Mucosa of descending colon (tissue), 3 donors: ENCODE data around the gene SLC16A7. TPM values are rescaled to one million over a fixed set of nuclear protein-coding genes. Genes with fewer than 3 reads are reported as not detected.

Source experiments
- ATAC-seq: fragments of 200-7000 bp; cut with Tn5 transposase; one replicate; pipeline ENCODE4 v1.9.1; 2020; ENCODE audit warnings: mild to moderate bottlenecking, moderate library complexity
- DNase-seq, 3 donors: peaks; one replicate each; pipeline ENCODE4 v3.0.0-alpha.2; 2020
- H3K36me3 ChIP-seq: fragments of 200-600 bp; one replicate; pipeline ENCODE4 v1.8.0; 2021; ENCODE audit warnings: low read depth, mild to moderate bottlenecking
- H3K4me1 ChIP-seq: fragments of 200-600 bp; one replicate; pipeline ENCODE4 v1.8.0; 2021; ENCODE audit warnings: low read depth, mild to moderate bottlenecking
- H3K4me3 ChIP-seq: fragments of 200-600 bp; one replicate; pipeline ENCODE4 v1.8.0; 2021; ENCODE audit warnings: mild to moderate bottlenecking
- H3K9me3 ChIP-seq: fragments of 200-600 bp; one replicate; pipeline ENCODE4 v1.8.0; 2021; ENCODE audit warnings: mild to moderate bottlenecking
- intact Hi-C, 2 donors: fragments of 100-400 bp; cut with DNase I in 1 of 2; cut with micrococcal nuclease in 1 of 2; formaldehyde crosslinking; loops; one replicate each; pipeline versions ENCODE4 v1.11.0 to v1.11.1; 2022; cut with DNase I, micrococcal nuclease
- total RNA-seq, 3 donors: library from RNA; stranded (reverse); fragmentation: NEBNext Ultra II Directional in 2 of 3; extraction: Animal tissue kit (Norgen Biotek cat#: 25700) in 2 of 3; gene quantifications; one replicate each; pipeline versions ENCODE4 v1.2.1 to v1.2.4, GENCODE V29; 2021 to 2023
- TF ChIP-seq, protein P1 (sequence below): fragments of 200-600 bp; IDR thresholded peaks from one replicate; pipeline ENCODE4 v1.8.0; 2022; ENCODE audit warnings: antibody characterized with exemption, mild to moderate bottlenecking
- donor health status: DM: no; HTN: no; CAD: no; lungs with moderate emphysema.
- donor health status: DM: no; HTN: no; CAD: no.
- donor health status: DM: no; HTN: yes; CAD: no.

The SLC16A7 gene
- total RNA-seq, 3 donors from 2014 or later, result 8.6 to 10.8 (median 9.0) TPM

DNA sequence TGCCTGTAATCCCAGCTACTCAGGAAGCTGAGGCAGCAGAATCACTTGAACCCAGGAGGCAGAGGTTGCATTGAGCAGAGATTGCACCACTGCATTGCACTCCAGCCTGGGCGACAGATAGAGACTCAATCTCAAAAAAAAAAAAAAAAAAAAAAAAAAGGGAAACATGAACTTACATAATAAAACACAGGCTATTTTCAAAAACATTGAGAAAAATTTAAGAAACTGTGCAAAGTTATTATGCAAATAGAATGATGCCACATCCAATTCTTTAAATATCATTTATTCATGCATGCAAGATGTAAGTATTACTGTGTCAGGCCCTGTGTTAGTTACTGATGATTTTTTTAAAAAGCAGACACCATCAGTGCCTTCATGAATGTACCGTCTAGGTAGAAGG is 20.0 kb upstream of the SLC16A7 start:
- Histone ChIP-seq H3K36me3 (no peaks in the 10 kb centered on the region), H3K4me3 (no peak overlapping the region), H3K4me1 (no peaks in the 10 kb centered on the region), H3K9me3 (no peaks in the 10 kb centered on the region)
- TF ChIP-seq, protein P1, sequence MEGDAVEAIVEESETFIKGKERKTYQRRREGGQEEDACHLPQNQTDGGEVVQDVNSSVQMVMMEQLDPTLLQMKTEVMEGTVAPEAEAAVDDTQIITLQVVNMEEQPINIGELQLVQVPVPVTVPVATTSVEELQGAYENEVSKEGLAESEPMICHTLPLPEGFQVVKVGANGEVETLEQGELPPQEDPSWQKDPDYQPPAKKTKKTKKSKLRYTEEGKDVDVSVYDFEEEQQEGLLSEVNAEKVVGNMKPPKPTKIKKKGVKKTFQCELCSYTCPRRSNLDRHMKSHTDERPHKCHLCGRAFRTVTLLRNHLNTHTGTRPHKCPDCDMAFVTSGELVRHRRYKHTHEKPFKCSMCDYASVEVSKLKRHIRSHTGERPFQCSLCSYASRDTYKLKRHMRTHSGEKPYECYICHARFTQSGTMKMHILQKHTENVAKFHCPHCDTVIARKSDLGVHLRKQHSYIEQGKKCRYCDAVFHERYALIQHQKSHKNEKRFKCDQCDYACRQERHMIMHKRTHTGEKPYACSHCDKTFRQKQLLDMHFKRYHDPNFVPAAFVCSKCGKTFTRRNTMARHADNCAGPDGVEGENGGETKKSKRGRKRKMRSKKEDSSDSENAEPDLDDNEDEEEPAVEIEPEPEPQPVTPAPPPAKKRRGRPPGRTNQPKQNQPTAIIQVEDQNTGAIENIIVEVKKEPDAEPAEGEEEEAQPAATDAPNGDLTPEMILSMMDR, result no peak
- intact Hi-C loops, result no loop called here
- no peak for DNase-seq
- no peak for ATAC-seq

DNA sequence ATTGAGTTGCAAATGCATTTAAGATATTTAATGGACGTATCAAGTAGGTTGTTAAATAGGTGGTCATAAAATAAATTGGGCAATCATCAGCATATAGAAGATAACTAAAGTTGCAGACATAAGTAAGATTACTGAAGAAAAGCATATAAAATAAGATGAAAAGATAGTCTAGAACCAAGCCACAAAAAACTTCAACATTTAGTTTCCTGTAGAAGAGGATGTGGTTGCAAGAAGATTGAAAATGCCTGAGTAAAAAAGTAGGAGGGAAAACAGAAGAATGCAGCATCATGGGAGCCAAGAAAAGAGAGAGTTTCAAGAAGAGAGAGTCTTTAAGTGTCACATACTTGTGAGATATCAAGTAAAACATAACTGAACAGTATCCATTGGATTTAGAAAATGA is 17.6 kb upstream of the SLC16A7 start:
- no peak overlapping the region for H3K4me3 ChIP-seq
- H3K9me3 ChIP-seq, result no peaks in the 10 kb centered on the region
- no peak for DNase-seq
- TF ChIP-seq, protein P1, result no peak
- no peaks in the 10 kb centered on the region for H3K36me3 ChIP-seq
- H3K4me1 ChIP-seq, result no peaks in the 10 kb centered on the region
- no peak for ATAC-seq
- intact Hi-C loops, result no loop called here

DNA sequence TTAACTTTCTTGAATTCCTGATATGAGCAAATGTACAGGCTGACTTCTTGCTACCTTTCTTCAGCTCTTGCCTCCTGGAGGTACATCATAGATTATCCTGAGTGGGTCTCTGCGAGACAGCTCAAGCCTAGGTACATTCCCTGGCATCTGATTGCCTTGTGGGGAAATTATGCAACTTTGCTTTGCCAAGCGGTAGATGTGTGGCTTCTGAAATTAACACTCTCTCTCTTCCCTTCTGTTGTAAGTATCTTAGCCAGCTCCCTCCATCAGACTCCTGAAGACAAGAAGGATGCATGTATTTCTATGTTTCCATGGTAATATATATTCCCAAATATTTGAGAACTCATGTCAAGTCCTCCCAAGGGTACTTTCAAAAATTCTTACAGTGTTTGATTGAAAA is 16.2 kb upstream of the SLC16A7 start:
- DNase-seq (no peak), ATAC-seq (no peak)
- Histone ChIP-seq H3K9me3 (no peaks in the 10 kb centered on the region), H3K36me3 (no peaks in the 10 kb centered on the region), H3K4me1 (no peaks in the 10 kb centered on the region), H3K4me3 (no peak overlapping the region)
- TF ChIP-seq, protein P1, result no peak
- intact Hi-C loops, result no loop called here

DNA sequence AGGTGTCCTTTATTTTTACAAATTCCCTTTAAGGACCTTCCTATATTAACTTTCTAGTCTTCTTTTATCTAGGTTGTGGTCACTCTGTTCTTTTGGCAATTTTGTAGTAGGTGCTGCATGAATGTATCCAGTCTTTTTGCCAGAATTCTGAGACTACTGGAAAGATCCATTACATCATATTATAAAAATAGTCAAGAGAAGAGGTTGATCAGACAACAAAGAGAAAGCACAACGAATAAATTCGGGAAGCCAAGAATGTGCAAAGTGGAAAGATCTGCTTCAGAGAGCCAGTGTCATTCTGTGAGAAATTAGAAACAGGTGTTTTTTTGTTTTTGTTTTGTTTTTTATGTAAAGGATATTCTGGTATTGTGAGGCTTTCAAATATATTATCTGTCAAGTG is 15.8 kb upstream of the SLC16A7 start:
- Histone ChIP-seq H3K4me1 (no peaks in the 10 kb centered on the region), H3K9me3 (no peaks in the 10 kb centered on the region), H3K4me3 (no peak overlapping the region), H3K36me3 (no peaks in the 10 kb centered on the region)
- TF ChIP-seq, protein P1, result no peak
- intact Hi-C loops, result no loop called here
- no peak for DNase-seq
- no peak for ATAC-seq

DNA sequence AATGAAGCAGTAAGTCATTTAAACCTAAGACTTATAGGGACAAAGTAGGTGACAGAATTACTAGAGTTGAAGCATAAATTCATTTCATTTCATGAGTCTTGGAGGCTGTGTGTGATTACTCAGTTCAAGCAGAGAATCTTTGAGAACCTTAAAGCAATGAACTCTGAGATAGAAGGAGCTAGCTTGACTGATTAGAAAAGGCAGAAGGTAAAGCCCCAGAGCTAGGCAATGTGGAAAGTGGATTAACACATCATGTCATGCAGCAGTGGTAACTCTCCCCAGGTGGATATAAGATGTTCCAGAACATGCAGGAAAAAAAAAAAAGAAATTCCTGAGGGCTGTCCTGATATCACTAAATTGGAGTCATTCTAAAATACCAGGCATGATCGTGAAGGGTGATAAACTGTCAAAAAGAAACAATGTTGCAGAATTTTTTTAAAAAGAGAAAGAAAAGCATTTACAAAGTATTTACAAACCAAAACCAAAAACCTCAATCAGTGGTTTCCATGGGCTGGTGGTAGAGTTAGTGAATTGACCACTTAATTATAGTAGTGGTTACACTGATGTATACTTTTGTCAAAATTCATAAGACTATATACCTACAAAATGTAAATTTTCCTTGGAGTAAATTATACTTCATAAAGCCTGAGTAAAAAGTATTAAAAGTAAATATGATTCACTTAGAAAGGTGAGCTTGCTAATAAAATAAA is 12.7 kb upstream of the SLC16A7 start:
- intact Hi-C loops, result no loop called here
- ATAC-seq (no peak), DNase-seq (no peak)
- Histone ChIP-seq H3K9me3 (no peaks in the 10 kb centered on the region), H3K4me1 (no peaks in the 10 kb centered on the region), H3K4me3 (no peak overlapping the region), H3K36me3 (no peaks in the 10 kb centered on the region)
- TF ChIP-seq, protein P1, result no peak

DNA sequence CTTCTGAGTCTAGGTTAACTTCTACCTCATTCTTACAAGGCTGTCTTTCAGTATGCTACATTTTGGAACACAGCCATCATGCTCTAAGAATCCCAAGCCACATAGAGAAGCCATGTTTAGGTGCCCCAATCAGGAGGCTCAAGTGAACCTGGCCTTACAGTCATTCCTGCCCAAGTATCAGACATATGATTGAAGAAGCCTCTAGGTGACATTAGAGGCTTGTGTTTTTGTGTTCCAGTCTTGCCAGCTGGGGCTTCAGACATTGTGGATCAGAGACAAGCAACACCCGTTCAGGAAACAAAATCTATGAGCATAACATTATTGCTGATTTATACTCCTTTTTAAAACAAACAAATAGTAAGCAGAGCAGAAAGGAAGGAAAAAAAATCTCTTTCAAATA is 8.1 kb upstream of the SLC16A7 start:
- Histone ChIP-seq H3K36me3 (no peaks in the 10 kb centered on the region), H3K4me3 (no peak overlapping the region), H3K9me3 (no peaks in the 10 kb centered on the region), H3K4me1 (no peaks in the 10 kb centered on the region)
- TF ChIP-seq, protein P1, result no peak
- intact Hi-C loops, result no loop called here
- DNase-seq, result no peak
- no peak for ATAC-seq
